ENCODE results near the gene C14orf180.
A peak's percentile ranks its signal among the peaks of the same experiment; 100 is the strongest.

Gene C14orf180

GRCh38 chr14:104555430-104556255 lies 23.9 kb upstream of the C14orf180 start:
- H3K27me3 Mint-ChIP-seq = no peaks in the 10 kb centered on the region
- no peak overlapping the region for H3K4me3 Mint-ChIP-seq
- no peaks in the 10 kb centered on the region for H3K9me3 Mint-ChIP-seq
- no peaks in the 10 kb centered on the region for H3K36me3 Mint-ChIP-seq
- H3K27ac Mint-ChIP-seq = no peak overlapping the region
- no peaks in the 10 kb centered on the region for H3K4me1 Mint-ChIP-seq

GRCh38 chr14:104556256-104557021 lies 23.1 kb upstream of the C14orf180 start:
- H3K4me1 Mint-ChIP-seq = no peaks in the 10 kb centered on the region
- no peak overlapping the region for H3K27ac Mint-ChIP-seq
- no peaks in the 10 kb centered on the region for H3K36me3 Mint-ChIP-seq
- H3K27me3 Mint-ChIP-seq = no peaks in the 10 kb centered on the region
- H3K4me3 Mint-ChIP-seq = no peak overlapping the region
- H3K9me3 Mint-ChIP-seq = no peaks in the 10 kb centered on the region

- Mint-ChIP-seq H3K9me3 (no peaks in the 10 kb centered on the region), H3K27me3 (no peaks in the 10 kb centered on the region), H3K4me1 (no peaks in the 10 kb centered on the region), H3K4me3 (no peak overlapping the region), H3K36me3 (no peaks in the 10 kb centered on the region), H3K27ac (no peak overlapping the region)
These were observed 22.5 kb upstream of the C14orf180 start for GRCh38 chr14:104557086-104557485.

GRCh38 chr14:104557766-104558165 lies 21.8 kb upstream of the C14orf180 start:
- Mint-ChIP-seq H3K27ac (no peak overlapping the region), H3K9me3 (no peaks in the 10 kb centered on the region), H3K4me1 (no peaks in the 10 kb centered on the region), H3K4me3 (no peak overlapping the region), H3K27me3 (no peaks in the 10 kb centered on the region), H3K36me3 (no peaks in the 10 kb centered on the region)

GRCh38 chr14:104558231-104559027 lies 21.1 kb upstream of the C14orf180 start:
- no peaks in the 10 kb centered on the region for H3K27me3 Mint-ChIP-seq
- H3K9me3 Mint-ChIP-seq = no peaks in the 10 kb centered on the region
- no peak overlapping the region for H3K4me3 Mint-ChIP-seq
- no peaks in the 10 kb centered on the region for H3K36me3 Mint-ChIP-seq
- H3K27ac Mint-ChIP-seq = no peak overlapping the region
- H3K4me1 Mint-ChIP-seq = no peaks in the 10 kb centered on the region

GRCh38 chr14:104559028-104559803 lies 20.3 kb upstream of the C14orf180 start:
- Mint-ChIP-seq H3K27me3 (no peaks in the 10 kb centered on the region), H3K4me1 (no peaks in the 10 kb centered on the region), H3K27ac (no peak overlapping the region), H3K4me3 (no peak overlapping the region), H3K9me3 (no peaks in the 10 kb centered on the region), H3K36me3 (no peaks in the 10 kb centered on the region)

GRCh38 chr14:104559804-104560585 lies 19.6 kb upstream of the C14orf180 start:
- no peaks in the 10 kb centered on the region for H3K4me1 Mint-ChIP-seq
- H3K27me3 Mint-ChIP-seq = no peaks in the 10 kb centered on the region
- H3K4me3 Mint-ChIP-seq = no peak overlapping the region
- peak overlapping the region; percentile 43 for H3K27ac Mint-ChIP-seq
- H3K36me3 Mint-ChIP-seq = no peaks in the 10 kb centered on the region
- H3K9me3 Mint-ChIP-seq = no peaks in the 10 kb centered on the region

- H3K4me1 Mint-ChIP-seq = no peaks in the 10 kb centered on the region
- peak overlapping the region; percentile 41 for H3K27ac Mint-ChIP-seq
- no peaks in the 10 kb centered on the region for H3K9me3 Mint-ChIP-seq
- H3K4me3 Mint-ChIP-seq = no peak overlapping the region
- H3K27me3 Mint-ChIP-seq = no peaks in the 10 kb centered on the region
- no peaks in the 10 kb centered on the region for H3K36me3 Mint-ChIP-seq
These were observed 19.0 kb upstream of the C14orf180 start for GRCh38 chr14:104560586-104560945.

GRCh38 chr14:104561124-104561557 lies 18.4 kb upstream of the C14orf180 start:
- Mint-ChIP-seq H3K9me3 (no peaks in the 10 kb centered on the region), H3K4me1 (no peaks in the 10 kb centered on the region), H3K36me3 (no peaks in the 10 kb centered on the region), H3K27ac (no peak overlapping the region), H3K27me3 (peaks cover 2% of the 10 kb centered on the region), H3K4me3 (no peak overlapping the region)

GRCh38 chr14:104561632-104562495 lies 17.7 kb upstream of the C14orf180 start:
- H3K27ac Mint-ChIP-seq = no peak overlapping the region
- H3K36me3 Mint-ChIP-seq = no peaks in the 10 kb centered on the region
- H3K27me3 Mint-ChIP-seq = peaks cover 2% of the 10 kb centered on the region
- no peaks in the 10 kb centered on the region for H3K4me1 Mint-ChIP-seq
- no peaks in the 10 kb centered on the region for H3K9me3 Mint-ChIP-seq
- no peak overlapping the region for H3K4me3 Mint-ChIP-seq

- H3K4me3 Mint-ChIP-seq = no peak overlapping the region
- H3K36me3 Mint-ChIP-seq = no peaks in the 10 kb centered on the region
- no peaks in the 10 kb centered on the region for H3K9me3 Mint-ChIP-seq
- peaks cover 2% of the 10 kb centered on the region for H3K27me3 Mint-ChIP-seq
- H3K4me1 Mint-ChIP-seq = no peaks in the 10 kb centered on the region
- no peak overlapping the region for H3K27ac Mint-ChIP-seq
These were observed 17.0 kb upstream of the C14orf180 start for GRCh38 chr14:104562606-104563005.

- Mint-ChIP-seq H3K27me3 (peaks cover 2% of the 10 kb centered on the region), H3K9me3 (no peaks in the 10 kb centered on the region), H3K27ac (no peak overlapping the region), H3K4me3 (no peak overlapping the region), H3K4me1 (no peaks in the 10 kb centered on the region), H3K36me3 (no peaks in the 10 kb centered on the region)
These were observed 16.3 kb upstream of the C14orf180 start for GRCh38 chr14:104563191-104563741.

- H3K27me3 Mint-ChIP-seq = peaks cover 2% of the 10 kb centered on the region
- no peaks in the 10 kb centered on the region for H3K36me3 Mint-ChIP-seq
- no peak overlapping the region for H3K27ac Mint-ChIP-seq
- H3K9me3 Mint-ChIP-seq = no peaks in the 10 kb centered on the region
- H3K4me1 Mint-ChIP-seq = no peaks in the 10 kb centered on the region
- no peak overlapping the region for H3K4me3 Mint-ChIP-seq
These were observed 15.6 kb upstream of the C14orf180 start for GRCh38 chr14:104563742-104564615.
